Posterior vena cava (tissue), 2 donors: ENCODE measurements around the gene INPP1. TPM values are rescaled to one million over a fixed set of nuclear protein-coding genes. Genes with fewer than 3 reads are reported as not detected.

ENCODE experiments used
- total RNA-seq, 2 donors: library from RNA; stranded (reverse); fragmentation: NEBNext Ultra II Directional; extraction: Animal tissue kit (Norgen Biotek cat#: 25700); gene quantifications; one replicate each; pipeline ENCODE4 v1.2.1, GENCODE V29; 2021
- donor health status: DM: yes; HTN: yes; CAD: no.
- donor health status: DM: yes; HTN: yes; CAD: no.

The INPP1 gene
- total RNA-seq, 2 donors from 2014 or later, result 20.1 to 23.4 TPM

Other genes starting within 250 kb of the INPP1 start
- gene HIBCH, start 23.8 kb upstream of the INPP1 start, total RNA-seq, result 10 to 100 TPM; 20.1 to 28.5 TPM
- gene MFSD6, start 64.8 kb downstream of the INPP1 start, total RNA-seq, result 10 to 100 TPM; 13.5 to 20.8 TPM
- 1 to 10 TPM; 5.0 to 6.8 TPM for gene NEMP2, start 191.1 kb downstream of the INPP1 start, total RNA-seq